OCI-LY1 (cell line): ENCODE data around the gene CRX.

Experiments used
- H2AFZ ChIP-seq: fragments of 200-600 bp; sonication (generic), shearing (Covaris generic); 2 replicates; pipeline ENCODE4 v1.6.0; 2014; ENCODE audit warnings: antibody characterized with exemption, mild to moderate bottlenecking, low read length
- H3F3A ChIP-seq: fragments of 200-600 bp; sonication (generic), shearing (Covaris generic); 2 replicates; pipeline ENCODE4 v1.6.0; 2014; ENCODE audit warnings: mild to moderate bottlenecking, antibody characterized with exemption, low read length, moderate library complexity; ENCODE audit not compliant: insufficient read depth
- H3K27ac ChIP-seq: fragments of 200-600 bp; sonication (generic); 2 replicates; pipeline ENCODE4 v1.5.1; 2014; ENCODE audit warnings: low read length, mixed run types, mild to moderate bottlenecking, low read depth; ENCODE audit not compliant: poor library complexity, severe bottlenecking
- H3K27me3 ChIP-seq: fragments of 200-600 bp; sonication (generic); 2 replicates; pipeline ENCODE4 v1.6.0; 2014; ENCODE audit warnings: antibody characterized with exemption, mild to moderate bottlenecking, low read length, moderate library complexity; ENCODE audit not compliant: insufficient read depth
- H3K36me3 ChIP-seq: fragments of 200-600 bp; sonication (generic); 2 replicates; pipeline ENCODE4 v1.6.1; 2014; ENCODE audit warnings: mild to moderate bottlenecking, antibody characterized with exemption, low read length, moderate library complexity, mixed read lengths; ENCODE audit not compliant: insufficient read depth
- H3K4me1 ChIP-seq: fragments of 200-600 bp; sonication (generic); 2 replicates; pipeline ENCODE4 v1.5.1; 2014; ENCODE audit warnings: mild to moderate bottlenecking, low read length, moderate library complexity; ENCODE audit not compliant: insufficient read depth, severe bottlenecking
- H3K4me2 ChIP-seq: fragments of 200-600 bp; sonication (generic), shearing (Covaris generic); 2 replicates; pipeline ENCODE4 v1.6.1; 2014; ENCODE audit warnings: low read length
- H3K4me3 ChIP-seq: fragments of 200-600 bp; sonication (generic); 2 replicates; pipeline ENCODE4 v1.5.1; 2014; ENCODE audit warnings: low read length, low read depth, mild to moderate bottlenecking, mixed read lengths; ENCODE audit not compliant: poor library complexity, severe bottlenecking
- H3K79me2 ChIP-seq: fragments of 200-600 bp; shearing (Covaris generic); 2 replicates; pipeline ENCODE4 v1.6.1; 2016; ENCODE audit warnings: mixed run types, low read length, mixed read lengths; ENCODE audit not compliant: insufficient read depth
- H3K9ac ChIP-seq: fragments of 200-600 bp; sonication (generic), shearing (Covaris generic); 2 replicates; pipeline ENCODE4 v1.6.1; 2014; ENCODE audit warnings: mild to moderate bottlenecking, low read length, mixed read lengths
- H3K9me2 ChIP-seq: fragments of 200-600 bp; sonication (generic), shearing (Covaris generic); 2 replicates; pipeline ENCODE4 v1.6.1; 2014; ENCODE audit warnings: low read depth, mild to moderate bottlenecking, low read length, mixed read lengths
- H3K9me3 ChIP-seq: fragments of 200-600 bp; shearing (Covaris generic); 2 replicates; pipeline ENCODE4 v1.6.1; 2014; ENCODE audit warnings: low read length, mixed read lengths
- H4K20me1 ChIP-seq: fragments of 200-600 bp; sonication (generic), shearing (Covaris generic); 2 replicates; pipeline ENCODE4 v1.6.0; 2016; ENCODE audit warnings: mild to moderate bottlenecking, low read length; ENCODE audit not compliant: insufficient read depth
- EZH2 ChIP-seq: fragments of 200-600 bp; sonication (generic), shearing (Covaris generic); IDR thresholded peaks from 2 replicates; pipeline ENCODE4 v1.8.0; 2017; ENCODE audit warnings: borderline replicate concordance, mixed run types, mild to moderate bottlenecking, antibody characterized with exemption, low read length, moderate library complexity, mixed read lengths
- TF ChIP-seq, protein P1 (sequence below): fragments of 200-600 bp; sonication (generic), shearing (Covaris generic); IDR thresholded peaks from 2 replicates; pipeline ENCODE4 v1.5.1; 2017; ENCODE audit warnings: mild to moderate bottlenecking, antibody characterized with exemption, low read length, moderate library complexity, mixed read lengths

Gene CRX

DNA sequence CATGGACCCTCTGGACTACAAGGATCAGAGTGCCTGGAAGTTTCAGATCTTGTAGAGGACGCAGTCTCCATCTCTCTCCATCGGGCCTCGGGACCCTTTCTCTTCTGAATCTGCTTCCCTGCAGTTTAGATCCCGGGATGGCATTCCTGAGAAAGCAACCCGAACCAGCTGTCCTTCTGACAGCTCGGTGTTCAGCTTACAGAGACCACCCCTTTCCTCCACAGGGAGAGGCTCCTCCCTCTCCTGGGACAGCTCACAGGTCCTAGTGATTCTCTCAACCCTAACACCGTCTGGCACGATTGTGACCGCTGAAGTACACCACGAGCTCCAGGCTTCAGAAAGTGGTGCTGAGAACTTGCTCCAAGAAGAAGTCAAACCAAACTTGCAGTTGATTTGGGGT lies 18.2 kb downstream of the CRX start:
- Histone ChIP-seq H3K4me3 (no peak overlapping the region), H3K4me2 (no peak overlapping the region), H3K27me3 (no peaks in the 10 kb centered on the region; the same call in 1 of the 2 replicates), H3F3A (no peaks in the 10 kb centered on the region), H3K4me1 (no peaks in the 10 kb centered on the region), H3K9ac (no peak overlapping the region), H3K79me2 (no peaks in the 10 kb centered on the region), H3K27ac (no peak overlapping the region), H3K9me2 (no peaks in the 10 kb centered on the region), H4K20me1 (no peaks in the 10 kb centered on the region), H3K9me3 (no peaks in the 10 kb centered on the region), H3K36me3 (no peaks in the 10 kb centered on the region), H2AFZ (no peak overlapping the region)
- no peak for TF ChIP-seq EZH2

DNA sequence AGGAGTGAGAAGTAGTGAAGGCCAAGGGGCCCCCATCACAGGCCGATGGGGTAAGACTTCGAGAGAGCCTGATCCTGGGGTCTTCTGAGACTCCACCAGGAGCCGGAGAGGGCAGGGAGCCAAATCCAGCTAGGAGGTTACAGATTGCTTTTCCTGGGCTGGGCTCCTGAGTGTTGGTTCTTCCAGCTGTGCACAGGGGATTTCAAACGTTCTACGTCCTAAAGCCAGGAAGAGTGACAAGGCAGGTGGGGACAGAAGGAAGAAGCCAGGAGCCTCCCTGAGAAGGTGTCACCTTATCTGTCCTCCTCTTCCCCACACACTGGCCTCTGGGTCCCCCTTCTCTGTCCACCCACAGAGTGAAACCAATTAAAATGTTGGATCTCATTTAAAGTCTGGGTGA lies 21.2 kb downstream of the CRX start:
- no peaks in the 10 kb centered on the region for H3K79me2 ChIP-seq
- no peak overlapping the region for H2AFZ ChIP-seq
- H3F3A ChIP-seq = no peaks in the 10 kb centered on the region
- no peak overlapping the region for H3K4me3 ChIP-seq
- no peaks in the 10 kb centered on the region for H3K36me3 ChIP-seq
- H3K9me3 ChIP-seq = no peaks in the 10 kb centered on the region
- no peak overlapping the region for H3K9ac ChIP-seq
- TF ChIP-seq EZH2 = no peak
- TF ChIP-seq, protein P1, sequence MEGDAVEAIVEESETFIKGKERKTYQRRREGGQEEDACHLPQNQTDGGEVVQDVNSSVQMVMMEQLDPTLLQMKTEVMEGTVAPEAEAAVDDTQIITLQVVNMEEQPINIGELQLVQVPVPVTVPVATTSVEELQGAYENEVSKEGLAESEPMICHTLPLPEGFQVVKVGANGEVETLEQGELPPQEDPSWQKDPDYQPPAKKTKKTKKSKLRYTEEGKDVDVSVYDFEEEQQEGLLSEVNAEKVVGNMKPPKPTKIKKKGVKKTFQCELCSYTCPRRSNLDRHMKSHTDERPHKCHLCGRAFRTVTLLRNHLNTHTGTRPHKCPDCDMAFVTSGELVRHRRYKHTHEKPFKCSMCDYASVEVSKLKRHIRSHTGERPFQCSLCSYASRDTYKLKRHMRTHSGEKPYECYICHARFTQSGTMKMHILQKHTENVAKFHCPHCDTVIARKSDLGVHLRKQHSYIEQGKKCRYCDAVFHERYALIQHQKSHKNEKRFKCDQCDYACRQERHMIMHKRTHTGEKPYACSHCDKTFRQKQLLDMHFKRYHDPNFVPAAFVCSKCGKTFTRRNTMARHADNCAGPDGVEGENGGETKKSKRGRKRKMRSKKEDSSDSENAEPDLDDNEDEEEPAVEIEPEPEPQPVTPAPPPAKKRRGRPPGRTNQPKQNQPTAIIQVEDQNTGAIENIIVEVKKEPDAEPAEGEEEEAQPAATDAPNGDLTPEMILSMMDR = no peak
- no peak overlapping the region for H3K27ac ChIP-seq
- no peaks in the 10 kb centered on the region for H4K20me1 ChIP-seq
- H3K4me1 ChIP-seq = no peaks in the 10 kb centered on the region
- no peaks in the 10 kb centered on the region; the same call in 1 of the 2 replicates for H3K27me3 ChIP-seq
- H3K4me2 ChIP-seq = no peak overlapping the region
- H3K9me2 ChIP-seq = no peaks in the 10 kb centered on the region

DNA sequence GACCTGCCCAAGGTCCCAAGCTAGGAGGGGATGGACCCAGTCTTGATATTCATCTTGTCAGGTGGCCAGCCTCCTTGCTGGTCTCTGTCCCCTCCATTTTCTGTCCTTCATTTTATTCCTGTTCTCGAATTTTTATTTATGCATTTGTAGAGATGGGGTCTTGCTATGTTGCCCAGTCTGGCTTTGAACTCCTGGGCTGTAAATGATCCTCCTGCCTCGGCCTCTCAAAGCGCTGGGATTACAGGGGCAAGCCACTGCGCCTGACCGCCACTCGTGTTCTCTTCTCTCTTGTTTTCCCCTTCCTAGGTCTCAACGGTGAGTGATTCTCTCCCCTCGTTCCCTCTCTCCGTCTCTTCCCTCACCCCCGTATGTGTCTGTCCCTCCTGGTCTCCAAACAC lies 26.7 kb downstream of the CRX start:
- no peak overlapping the region for H3K27ac ChIP-seq
- no peaks in the 10 kb centered on the region for H4K20me1 ChIP-seq
- no peaks in the 10 kb centered on the region for H3K36me3 ChIP-seq
- H3K4me2 ChIP-seq = no peak overlapping the region
- no peaks in the 10 kb centered on the region for H3K27me3 ChIP-seq
- no peaks in the 10 kb centered on the region for H3K4me1 ChIP-seq
- H3K79me2 ChIP-seq = no peaks in the 10 kb centered on the region
- TF ChIP-seq EZH2 = no peak
- TF ChIP-seq, protein P1 = no peak
- H3K9me3 ChIP-seq = no peaks in the 10 kb centered on the region
- H2AFZ ChIP-seq = no peak overlapping the region
- H3K9ac ChIP-seq = no peak overlapping the region
- no peak overlapping the region for H3K4me3 ChIP-seq
- no peaks in the 10 kb centered on the region for H3F3A ChIP-seq
- H3K9me2 ChIP-seq = no peaks in the 10 kb centered on the region

DNA sequence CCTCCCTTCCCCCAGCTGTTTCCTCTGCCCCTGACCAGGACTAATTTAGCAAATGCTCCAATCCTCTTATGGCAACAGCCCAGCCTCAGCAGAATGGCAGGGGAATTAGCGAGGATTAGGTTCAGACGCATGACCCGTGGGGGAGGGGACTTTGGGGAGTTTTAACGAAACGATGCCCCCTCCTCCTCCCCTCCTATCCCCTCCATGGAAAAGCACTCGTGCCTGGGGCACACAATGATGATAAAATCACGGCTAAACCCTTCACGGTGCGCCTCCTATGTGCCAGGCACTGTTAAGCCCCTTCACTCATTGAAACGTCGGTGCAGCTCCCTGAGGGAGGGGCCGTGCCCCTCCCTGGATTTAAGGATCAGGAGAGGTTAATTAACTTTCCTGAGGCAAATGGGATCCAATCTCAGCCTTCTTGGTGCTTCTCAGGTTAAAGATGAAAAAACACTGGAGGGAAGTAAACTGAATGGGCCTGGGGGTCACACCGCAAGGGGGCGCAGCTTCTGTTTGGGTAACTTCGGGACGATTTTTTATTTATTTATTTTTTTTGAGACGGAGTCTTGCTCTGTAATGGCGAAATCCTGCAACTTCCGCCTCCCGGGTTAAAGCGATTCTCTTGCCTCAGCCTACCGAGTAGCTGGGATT lies 27.2 kb downstream of the CRX start:
- H3K9me3 ChIP-seq = no peaks in the 10 kb centered on the region
- no peak overlapping the region for H2AFZ ChIP-seq
- H3K9me2 ChIP-seq = no peaks in the 10 kb centered on the region
- no peak overlapping the region for H3K9ac ChIP-seq
- H3F3A ChIP-seq = no peaks in the 10 kb centered on the region
- no peak overlapping the region for H3K4me2 ChIP-seq
- no peaks in the 10 kb centered on the region for H3K36me3 ChIP-seq
- H3K79me2 ChIP-seq = no peaks in the 10 kb centered on the region
- H3K27me3 ChIP-seq = no peaks in the 10 kb centered on the region
- no peaks in the 10 kb centered on the region for H3K4me1 ChIP-seq
- H3K27ac ChIP-seq = no peak overlapping the region
- H3K4me3 ChIP-seq = no peak overlapping the region
- no peak for TF ChIP-seq EZH2
- TF ChIP-seq, protein P1 = peak; percentile 26; the same call in 1 of the 2 replicates
- no peaks in the 10 kb centered on the region for H4K20me1 ChIP-seq
